K562 (cell line): Measurements from ENCODE around the gene SPEM3. TPM values are rescaled to one million over a fixed set of nuclear protein-coding genes. Genes with fewer than 3 reads are reported as not detected.

Experiments used
- ATAC-seq: fragments of 200-7000 bp; cut with Tn5 transposase; 3 replicates; pipeline ENCODE4 v1.9.1; 2020; ENCODE audit warnings: moderate library complexity
- BruUV-seq: library from RNA; stranded (reverse); fragments of 400-500 nt; replicated peaks from 2 replicates; lab custom pipeline; 2021; lab: Mats Ljungman, UMichigan
- CTCF ChIA-PET: fragments of 300-600 bp; formaldehyde crosslinking; extraction: SDS; loops from one replicate; lab custom pipeline; 2021; ENCODE audit warnings: low intra/inter-chr PET ratio; lab: Yijun Ruan, JAX
- POLR2A ChIA-PET: fragments of 300-600, 350-650 bp; sonication (Branson Sonifier 250); formaldehyde crosslinking; extraction: SDS; loops from one replicate; lab custom pipeline; 2021; ENCODE audit warnings: antibody characterized with exemption, inconsistent platforms; lab: Yijun Ruan, JAX
- DNase-seq, 4 experiments: peaks; one replicate each; pipeline versions ENCODE4 v3.0.0 to v3.0.0-alpha.2; 2011 to 2018; ENCODE audit warnings: low spot score in 3 of 4, mixed read lengths in 3 of 4; ENCODE audit errors: extremely low read depth in 1 of 4
- FAIRE-seq: peaks from 2 replicates; lab custom pipeline; 2011; peaks lifted over from hg19 to GRCh38; lab: Jason Lieb, UNC
- H2AFZ ChIP-seq: 2 replicates; pipeline ENCODE4 v1.6.0; 2011; ENCODE audit warnings: low read depth, low read length, control low read depth, inconsistent platforms
- H3K27ac ChIP-seq: fragments of 200-600 bp; 3 replicates; pipeline ENCODE4 v1.8.0; 2011; ENCODE audit warnings: low read depth, mild to moderate bottlenecking, control low read depth, inconsistent platforms, low read length, moderate library complexity, mixed read lengths; ENCODE audit errors: extremely low read depth
- H3K27me3 ChIP-seq, 2 experiments: fragments of 300-600 bp in 1 of 2; 2 replicates in 1 of 2; 3 replicates in 1 of 2; pipeline versions ENCODE4 v1.6.0 to v1.8.0; 2011; ENCODE audit warnings: inconsistent platforms in 2 of 2, low read length in 2 of 2, mild to moderate bottlenecking in 1 of 2, mixed read lengths in 1 of 2, moderate library complexity in 1 of 2; ENCODE audit not compliant: control insufficient read depth in 2 of 2, insufficient read depth in 2 of 2
- H3K36me3 ChIP-seq: fragments of 300-600 bp; 3 replicates; pipeline ENCODE4 v1.8.0; 2011; ENCODE audit warnings: mild to moderate bottlenecking, low read length, inconsistent platforms; ENCODE audit not compliant: control insufficient read depth, insufficient read depth
- H3K4me1 ChIP-seq, 2 experiments: fragments of 200-600 bp in 1 of 2; replicated peaks in 1 of 2; 2 replicates in 1 of 2; 3 replicates in 1 of 2; pipeline versions ENCODE4 v1.5.1 to v1.8.0; 2011; ENCODE audit warnings: inconsistent platforms in 2 of 2, low read length in 2 of 2, mild to moderate bottlenecking in 1 of 2, mixed read lengths in 1 of 2, moderate library complexity in 1 of 2; ENCODE audit not compliant: control insufficient read depth in 2 of 2, insufficient read depth in 2 of 2
- H3K4me2 ChIP-seq: 2 replicates; pipeline ENCODE4 v1.6.1; 2011; ENCODE audit warnings: low read length, control low read depth, inconsistent platforms, mixed read lengths; ENCODE audit not compliant: insufficient read depth
- H3K4me3 ChIP-seq: fragments of 200-600 bp; sonication (generic), shearing (Covaris generic); 2 replicates; pipeline ENCODE4 v1.5.1; 2016; ENCODE audit warnings: control low read depth, inconsistent platforms
- H3K79me2 ChIP-seq: fragments of 200-600 bp; 3 replicates; pipeline ENCODE4 v1.8.0; 2011; ENCODE audit warnings: low read length, inconsistent platforms; ENCODE audit not compliant: control insufficient read depth, insufficient read depth
- H3K9ac ChIP-seq, 2 experiments: 2 replicates each; pipeline versions ENCODE4 v1.6.0 to v1.6.1; 2011; ENCODE audit warnings: low read depth in 2 of 2, low read length in 2 of 2, control low read depth in 1 of 2, inconsistent platforms in 1 of 2, mild to moderate bottlenecking in 1 of 2, mixed read lengths in 1 of 2; ENCODE audit not compliant: insufficient read depth in 1 of 2
- H3K9me1 ChIP-seq: one replicate; pipeline ENCODE4 v1.6.0; 2011; ENCODE audit warnings: inconsistent platforms, mild to moderate bottlenecking, low read length, moderate library complexity; ENCODE audit not compliant: control insufficient read depth, insufficient read depth
- H3K9me3 ChIP-seq: replicated peaks from 2 replicates; pipeline ENCODE4 v1.5.1; 2011; ENCODE audit warnings: low read depth, low read length, inconsistent platforms; ENCODE audit not compliant: control insufficient read depth, insufficient read depth
- H4K20me1 ChIP-seq: replicated peaks from 2 replicates; pipeline ENCODE4 v1.6.1; 2011; ENCODE audit warnings: low read length, inconsistent platforms, mixed read lengths; ENCODE audit not compliant: control insufficient read depth, insufficient read depth
- ATF6 ChIP-seq: sonication (generic); formaldehyde crosslinking; IDR thresholded peaks from 2 replicates; pipeline ENCODE4 v1.4.0; 2020; ENCODE audit warnings: mild to moderate bottlenecking, missing genetic modification reagents
- CHCHD3 ChIP-seq: fragments of 250-450 bp; sonication (Bioruptor Pico); IDR thresholded peaks from 2 replicates; pipeline ENCODE4 v2.1.2; 2022; ENCODE audit warnings: mild to moderate bottlenecking
- GMEB1 ChIP-seq: fragments of 250-450 bp; sonication (Bioruptor Pico); IDR thresholded peaks from 2 replicates; pipeline ENCODE4 v1.4.0; 2020; ENCODE audit warnings: mild to moderate bottlenecking
- RBM25 ChIP-seq: fragments of 200-400 bp; formaldehyde crosslinking; IDR thresholded peaks from 2 replicates; pipeline ENCODE4 v1.6.1; 2018; ENCODE audit warnings: low read length, low read depth, moderate library complexity; ENCODE audit not compliant: severe bottlenecking
- WGBS: fragments of 100-300 bp; shearing (Covaris generic); methylation state at CpG from one replicate; pipeline ENCODE4 v1.1.6; 2016; ENCODE audit warnings: low coverage, mixed read lengths; ENCODE audit not compliant: insufficient coverage; ENCODE audit errors: missing lambda C conversion rate; 5-methylcytosine and 5-hydroxymethylcytosine counted together
- in situ Hi-C: fragments of 300-500 bp; cut with MboI; formaldehyde crosslinking; loops from 4 replicates; pipeline ENCODE4 v1.15.0; 2018; ENCODE audit warnings: inconsistent platforms, mixed read lengths
- intact Hi-C: fragments of 100-400 bp; cut with micrococcal nuclease; formaldehyde crosslinking; loops from 2 replicates; pipeline ENCODE4 v1.14.2; 2022
- polyA plus RNA-seq, 8 experiments: library from polyadenylated mRNA; depleted of rRNA in 4 of 8; stranded (reverse) in 5 of 8; unstranded in 3 of 8; fragments of >200 nt; fragmentation: Nextera tagmentation in 2 of 8; fragmentation: Illumina TruSeq in 1 of 8; extraction: Ambion mirVana in 2 of 8; extraction: Trizol in 1 of 8; gene quantifications; 2 replicates each; pipeline versions ENCODE4 v1.2.1 to v1.2.3, GENCODE V29; 2011 to 2014; ENCODE audit warnings: inconsistent platforms in 1 of 8, missing spikeins in 1 of 8
- total RNA-seq, 7 experiments: library from RNA; depleted of rRNA in 6 of 7; stranded (reverse); fragments of >200 nt in 6 of 7; fragmentation: Illumina TruSeq in 2 of 7; extraction: Trizol in 2 of 7; gene quantifications; 2 replicates each; pipeline versions ENCODE4 v1.2.1 to v1.2.3, GENCODE V29; 2011 to 2021; ENCODE audit warnings: low replicate concordance in 1 of 7

The SPEM3 gene
- total and polyA plus RNA-seq, 9 of the 15 experiments (the other 6 are each of a cell fraction or from before 2014, with no cell fraction given): not detected

- TF ChIP-seq ATF6 (CRISPR knock-in tag): no peak
Observed at GRCh38 chr17:7379134-7379533, 49.5 kb upstream of the SPEM3 start (continued).

- DNase-seq (no peak), ATAC-seq (peak; percentile 15; the same call in 2 of the 3 replicates), FAIRE-seq (no peak)
- Histone ChIP-seq H2AFZ (peak overlapping the region; percentile 93), H3K27me3 (no peaks in the 10 kb centered on the region), H3K9ac (peak overlapping the region; percentile 60 to 90; a peak in 2 of 4 replicates), H3K4me2 (peak overlapping the region; percentile 68), H3K9me3 (peaks cover 2% of the 10 kb centered on the region; the same call in 1 of the 2 replicates), H3K9me1 (no peaks in the 10 kb centered on the region), H3K79me2 (no peaks in the 10 kb centered on the region; the same call in 2 of the 3 replicates), H3K4me1 (peaks cover 8 to 18% of the 10 kb centered on the region in 2 experiments; a peak in 4 of 5 replicates), H3K36me3 (no peaks in the 10 kb centered on the region), H3K4me3 (peak overlapping the region; percentile 52), H3K27ac (no peak overlapping the region), H4K20me1 (no peaks in the 10 kb centered on the region)
- BruUV-seq: no TSS peak
- WGBS: 62% methylated on average over 6 of the region's 7 CpGs
- intact Hi-C loops (no loop called here), in situ Hi-C loops (no loop called here)
- TF ChIP-seq GMEB1 (no peak), RBM25 (no peak), CHCHD3 (no peak)
- POLR2A ChIA-PET: interaction anchor here (0.5 to 0.9 kb wide), 5 partner anchors 12 to 105 kb away, joined by 3 to 4 read pairs (median 3); no protein-coding TSS in a partner anchor
- CTCF ChIA-PET: no interaction called here
Observed at GRCh38 chr17:7380321-7380720, 48.3 kb upstream of the SPEM3 start.
